Pancreas (tissue), 10 donors: ENCODE results near the gene STAT5B. TPM values are rescaled to one million over a fixed set of nuclear protein-coding genes. Genes with fewer than 3 reads are reported as not detected.
A peak's percentile ranks its signal among the peaks of the same experiment; 100 is the strongest.

Experiments
- ATAC-seq, 4 donors: fragments of 200-7000 bp; cut with Tn5 transposase; one replicate each; pipeline versions ENCODE4 v1.8.0 to v1.9.1; 2020; ENCODE audit warnings: mild to moderate bottlenecking in 4 of 4, moderate library complexity in 4 of 4
- DNase-seq, 6 donors: peaks; one replicate each; pipeline ENCODE4 v3.0.0-alpha.2; 2020
- FAIRE-seq: peaks from 2 replicates; lab custom pipeline; 2012; peaks lifted over from hg19 to GRCh38; lab: Jason Lieb, UNC
- H3K27ac ChIP-seq, 4 donors: fragments of 200-600 bp; sonication (generic); 1 replicate in 3 of 4; 2 replicates in 1 of 4; pipeline versions ENCODE4 v1.5.0 to v1.8.0; 2020
- H3K27me3 ChIP-seq, 4 donors: fragments of 200-600 bp; one replicate each; pipeline ENCODE4 v1.8.0; 2021
- H3K36me3 ChIP-seq, 3 donors: fragments of 200-600 bp; sonication (generic) in 1 of 3; one replicate each; pipeline versions ENCODE4 v1.5.0 to v1.8.0; 2020 to 2021
- H3K4me1 ChIP-seq, 3 donors: fragments of 200-600 bp; one replicate each; pipeline ENCODE4 v1.8.0; 2021
- H3K4me3 ChIP-seq, 4 donors: fragments of 200-600 bp; sonication (generic) in 2 of 4; one replicate each; pipeline versions ENCODE4 v1.5.0 to v1.8.0; 2020 to 2021
- H3K9me3 ChIP-seq, 4 donors: fragments of 200-600 bp; one replicate each; pipeline ENCODE4 v1.8.0; 2021
- WGBS, 2 donors: extraction: QIAGEN DNeasy Blood & Tissue Kit; methylation state at CpG; one replicate each; pipeline ENCODE4 v1.1.7; 2013; 5-methylcytosine and 5-hydroxymethylcytosine counted together
- intact Hi-C, 3 donors: fragments of 100-400 bp; cut with DNase I; formaldehyde crosslinking; loops; one replicate each; pipeline versions ENCODE4 v1.11.1 to v1.14.2; 2022
- polyA plus RNA-seq, 2 donors: library from polyadenylated mRNA; stranded (reverse); fragments of 200-250 nt; gene quantifications; one replicate each; pipeline ENCODE4 v1.2.3, GENCODE V29; 2013
- total RNA-seq, 6 donors: library from RNA; stranded (reverse); fragmentation: NEBNext Ultra II Directional in 4 of 6; extraction: Animal tissue kit (Norgen Biotek cat#: 25700) in 4 of 6; gene quantifications; one replicate each; pipeline versions ENCODE4 v1.2.1 to v1.2.4, GENCODE V29; 2021 to 2023
- TF ChIP-seq, protein P1 (sequence below), 4 donors: fragments of 200-600 bp; sonication (generic) in 3 of 4; IDR thresholded peaks; one replicate each; pipeline versions ENCODE4 v1.5.0 to v1.8.0; 2021; ENCODE audit warnings: antibody characterized with exemption in 4 of 4
- donor health status: healthy with polysubstance abuse.
- donor health status: DM: no; HTN: no; CAD: no; lungs with moderate emphysema.
- donor health status: DM: no; HTN: no; CAD: no.
- donor health status: control.
- donor health status: control.
- donor health status: Bipolar disorder and iron deficiency.
- donor health status: DM: yes; HTN: yes; CAD: no.
- donor health status: DM: no; HTN: no; CAD: no.
- donor health status: DM: no; HTN: no; CAD: no.
- donor health status: DM: yes; HTN: yes; CAD: no.

Gene STAT5B
- total and polyA plus RNA-seq, 8 donors: 17.9 to 27.5 (median 24.1) TPM

DNA sequence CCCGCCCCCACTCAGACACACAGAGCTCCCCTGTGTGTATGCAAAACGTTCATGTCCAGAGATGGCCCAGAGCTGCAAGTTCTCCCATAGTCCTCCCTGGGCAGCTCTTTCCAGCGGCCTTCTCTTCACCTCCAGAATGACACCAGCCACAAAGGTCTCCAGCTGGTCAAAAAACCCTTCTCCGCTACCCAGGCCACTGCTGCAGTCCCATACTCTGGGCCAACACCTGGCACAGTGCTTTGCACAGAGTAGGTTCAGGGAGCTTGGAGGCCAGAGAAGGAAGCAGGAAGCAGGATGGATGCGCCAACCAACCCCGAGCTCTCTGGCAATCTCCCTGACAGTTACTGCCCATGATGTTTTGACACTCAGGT lies 1.1 kb upstream of the STAT5B start:
- H3K27ac ChIP-seq: peak overlapping the region; percentile 86 to 93 (median 90)
- H3K36me3 ChIP-seq: no peaks in the 10 kb centered on the region
- ATAC-seq: peak in 3 of 4 donors; percentile 1 to 10 (median 2)
- peak overlapping the region in 1 of 4 donors; percentile 84 for H3K4me3 ChIP-seq
- no peaks in the 10 kb centered on the region for H3K27me3 ChIP-seq
- H3K9me3 ChIP-seq: no peaks in the 10 kb centered on the region
- peaks cover 0 to 16% (median 0%) of the 10 kb centered on the region in 3 donors for H3K4me1 ChIP-seq
- TF ChIP-seq, protein P1, sequence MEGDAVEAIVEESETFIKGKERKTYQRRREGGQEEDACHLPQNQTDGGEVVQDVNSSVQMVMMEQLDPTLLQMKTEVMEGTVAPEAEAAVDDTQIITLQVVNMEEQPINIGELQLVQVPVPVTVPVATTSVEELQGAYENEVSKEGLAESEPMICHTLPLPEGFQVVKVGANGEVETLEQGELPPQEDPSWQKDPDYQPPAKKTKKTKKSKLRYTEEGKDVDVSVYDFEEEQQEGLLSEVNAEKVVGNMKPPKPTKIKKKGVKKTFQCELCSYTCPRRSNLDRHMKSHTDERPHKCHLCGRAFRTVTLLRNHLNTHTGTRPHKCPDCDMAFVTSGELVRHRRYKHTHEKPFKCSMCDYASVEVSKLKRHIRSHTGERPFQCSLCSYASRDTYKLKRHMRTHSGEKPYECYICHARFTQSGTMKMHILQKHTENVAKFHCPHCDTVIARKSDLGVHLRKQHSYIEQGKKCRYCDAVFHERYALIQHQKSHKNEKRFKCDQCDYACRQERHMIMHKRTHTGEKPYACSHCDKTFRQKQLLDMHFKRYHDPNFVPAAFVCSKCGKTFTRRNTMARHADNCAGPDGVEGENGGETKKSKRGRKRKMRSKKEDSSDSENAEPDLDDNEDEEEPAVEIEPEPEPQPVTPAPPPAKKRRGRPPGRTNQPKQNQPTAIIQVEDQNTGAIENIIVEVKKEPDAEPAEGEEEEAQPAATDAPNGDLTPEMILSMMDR (IDR thresholded peaks at IDR 0.05): no peak
- WGBS, 2 donors: 67 to 68% methylated on average over 6 of the region's 6 CpGs
- DNase-seq: no peak
- intact Hi-C loops: no loop called here
- no peak for FAIRE-seq

DNA sequence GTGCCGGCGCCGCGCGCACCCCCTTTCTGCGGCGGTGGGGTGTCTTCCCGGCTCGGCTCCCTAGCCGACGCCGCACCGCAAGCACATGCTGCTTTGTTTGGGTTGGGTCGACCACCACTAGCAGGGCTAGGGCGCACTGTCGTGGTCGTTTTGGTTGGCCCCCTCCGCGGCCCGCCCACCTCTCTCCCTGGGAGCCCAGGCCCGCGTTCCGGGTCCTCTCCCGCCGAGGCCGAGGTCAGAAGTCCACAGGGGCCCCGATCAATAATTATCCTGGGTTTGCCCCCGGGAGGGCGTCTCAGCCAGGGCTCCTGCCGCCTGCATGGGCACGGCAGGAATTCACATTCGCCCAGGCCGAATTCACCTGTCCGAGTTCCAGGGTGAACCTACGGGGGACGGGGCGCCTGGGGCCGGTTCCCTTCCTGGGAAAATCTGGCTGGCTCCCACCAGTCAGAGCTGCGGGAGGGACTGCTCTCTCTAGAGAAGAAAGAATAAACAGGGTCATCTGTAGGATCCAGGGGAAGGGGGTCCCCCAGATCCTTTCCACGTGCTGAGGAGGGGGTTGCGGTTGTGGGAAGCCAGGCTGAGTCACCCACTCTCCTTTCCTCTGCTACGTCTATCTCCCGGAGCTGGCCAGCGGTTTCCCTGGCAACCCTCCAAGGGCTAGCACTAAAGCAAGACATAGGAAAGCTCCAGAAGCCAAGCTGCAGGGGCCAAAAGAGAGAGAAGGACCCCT lies 584 bp upstream of the STAT5B start:
- peak; percentile 70 to 89 (median 80) for DNase-seq
- Histone ChIP-seq H3K4me3 (peak overlapping the region; percentile 57 to 84 (median 76)), H3K36me3 (no peaks in the 10 kb centered on the region), H3K4me1 (peaks cover 0 to 16% (median 0%) of the 10 kb centered on the region in 3 donors), H3K9me3 (no peaks in the 10 kb centered on the region), H3K27ac (peak overlapping the region; percentile 86 to 93 (median 90)), H3K27me3 (no peaks in the 10 kb centered on the region)
- ATAC-seq: peak; percentile 47 to 65 (median 52)
- FAIRE-seq: no peak
- intact Hi-C loops: no loop called here
- 1% methylated on average over 44 of the region's 44 CpGs for WGBS, 2 donors
- TF ChIP-seq, protein P1 (IDR thresholded peaks at IDR 0.05): no peak

DNA sequence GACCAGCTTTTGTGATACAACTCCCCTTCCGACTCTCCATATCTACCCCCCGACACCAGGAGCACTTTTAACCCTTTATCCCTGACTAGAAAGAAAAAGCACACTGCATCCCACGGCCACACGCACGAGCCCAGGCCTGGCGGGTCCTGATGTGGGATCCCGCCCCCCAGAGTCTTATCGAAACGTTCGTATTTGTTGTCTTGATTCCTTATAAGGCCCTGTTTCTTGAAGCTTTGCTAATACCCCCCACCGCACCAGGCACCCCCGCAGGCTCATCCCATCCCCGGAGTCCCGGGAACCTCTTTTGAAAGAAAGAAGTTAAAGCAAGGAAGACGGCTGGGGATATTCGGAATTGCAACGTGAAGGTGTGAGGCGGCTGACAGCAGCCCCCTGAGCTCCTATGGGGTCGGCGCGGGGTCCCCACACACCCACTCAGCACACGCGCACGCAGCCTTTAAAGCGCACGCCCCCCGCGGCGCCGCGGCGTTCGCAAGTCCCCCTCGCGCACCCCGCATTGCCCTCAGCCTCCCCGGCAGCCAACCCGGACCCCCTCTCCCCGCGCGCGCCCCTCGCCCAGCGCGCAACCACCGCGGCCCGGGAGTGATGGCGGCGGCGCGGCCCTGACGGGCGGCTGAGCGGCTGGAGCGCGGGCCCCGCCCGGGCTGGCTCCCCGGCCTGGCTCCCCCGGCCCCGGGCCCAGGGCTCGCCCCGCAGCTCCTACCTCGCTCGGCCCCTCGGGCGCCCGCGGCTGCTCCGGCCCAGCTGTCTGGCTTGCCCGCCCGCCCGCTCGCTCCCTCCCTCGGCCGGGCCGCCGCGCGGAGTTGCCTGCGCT lies 448 bp downstream of the STAT5B start:
- DNase-seq: peak in 1 of 6 donors; percentile 29
- H3K27ac ChIP-seq: peak overlapping the region in 2 of 4 donors; percentile 10 to 93
- WGBS, 2 donors: 1% methylated on average over 29 to 82 of the region's 82 CpGs
- H3K4me3 ChIP-seq: peak overlapping the region; percentile 46 to 84 (median 76)
- no peaks in the 10 kb centered on the region for H3K27me3 ChIP-seq
- intact Hi-C loops: no loop called here
- H3K36me3 ChIP-seq: no peaks in the 10 kb centered on the region
- peak in 3 of 4 donors; percentile 22 to 40 (median 36) for ATAC-seq
- H3K4me1 ChIP-seq: peaks cover 0 to 12% (median 0%) of the 10 kb centered on the region in 3 donors
- FAIRE-seq: no peak
- TF ChIP-seq, protein P1 (IDR thresholded peaks at IDR 0.05): no peak
- H3K9me3 ChIP-seq: no peaks in the 10 kb centered on the region

DNA sequence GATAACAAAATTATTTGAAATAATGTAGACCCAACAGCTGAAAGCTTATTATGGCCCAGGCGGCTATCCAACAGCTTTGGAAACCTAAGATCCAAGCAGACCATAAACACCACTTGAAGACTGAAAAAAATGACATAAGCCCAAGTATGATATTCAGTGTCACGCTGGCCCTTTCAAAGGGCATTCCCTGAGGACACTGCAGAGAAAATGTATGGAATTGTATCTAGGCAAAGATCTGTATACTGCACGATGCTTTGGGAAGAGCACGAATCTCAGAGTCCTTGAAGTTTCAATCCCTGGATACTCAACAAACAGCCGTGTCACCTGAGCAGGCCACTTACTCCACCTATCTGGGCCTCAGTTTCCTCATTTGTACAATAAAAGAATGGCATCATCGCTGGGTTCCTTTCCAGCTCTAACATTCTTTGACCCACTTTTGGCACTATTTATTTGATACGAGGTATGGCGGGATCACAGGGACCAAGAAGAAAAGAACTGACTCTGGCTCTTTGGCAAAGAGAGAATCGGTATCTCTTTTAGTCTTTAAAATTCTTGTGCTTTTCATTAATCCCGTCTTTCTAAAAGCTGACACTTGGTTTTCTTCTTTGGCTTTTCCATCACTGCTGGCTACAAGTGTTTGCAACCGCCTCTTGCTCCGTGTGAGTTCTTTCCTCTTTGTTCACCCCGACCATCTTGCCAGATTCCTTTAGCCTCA lies 1.2 kb downstream of the STAT5B start:
- Histone ChIP-seq H3K27me3 (no peaks in the 10 kb centered on the region), H3K9me3 (no peaks in the 10 kb centered on the region), H3K27ac (no peak overlapping the region), H3K4me3 (peak overlapping the region; percentile 46 to 84 (median 76)), H3K36me3 (no peaks in the 10 kb centered on the region), H3K4me1 (peaks cover 0 to 12% (median 0%) of the 10 kb centered on the region in 3 donors)
- FAIRE-seq: no peak
- intact Hi-C loops: no loop called here
- no peak for ATAC-seq
- no peak for DNase-seq
- TF ChIP-seq, protein P1 (IDR thresholded peaks at IDR 0.05): no peak
- WGBS, 2 donors: 29 to 33% methylated on average over 13 of the region's 13 CpGs
